MM.1S (cell line): Measurements from ENCODE around the gene NSD1.

Experiments used
- CTCF ChIP-seq: fragments of 300-600 bp; sonication (generic); IDR thresholded peaks from 2 replicates; pipeline ENCODE4 v1.5.1; 2016; ENCODE audit warnings: antibody characterized with exemption, low read length, mixed read lengths
- EZH2 ChIP-seq: fragments of 300-600 bp; sonication (generic); optimal IDR thresholded peaks from 2 replicates; pipeline ENCODE3; 2017; ENCODE audit warnings: low read depth, mild to moderate bottlenecking, antibody characterized with exemption, low read length, mixed read lengths
- EZH2phosphoT487 ChIP-seq: fragments of 300-600 bp; sonication (generic); IDR thresholded peaks from 2 replicates; pipeline ENCODE4 v1.6.1; 2018; ENCODE audit warnings: antibody characterized with exemption, low read length

- no peak for TF ChIP-seq CTCF
- TF ChIP-seq EZH2phosphoT487, result no peak
- TF ChIP-seq EZH2, result no peak
Measured at GRCh38 chr5:177142778-177143177, 9.2 kb downstream of the NSD1 start.
